Measurements from ENCODE around the gene ENC1.

Gene ENC1

GRCh38 chr5:74608736-74609601 is 31.6 kb downstream of the ENC1 start:
- DNase-seq (ENCODE audit: low read depth): no peak

DNA sequence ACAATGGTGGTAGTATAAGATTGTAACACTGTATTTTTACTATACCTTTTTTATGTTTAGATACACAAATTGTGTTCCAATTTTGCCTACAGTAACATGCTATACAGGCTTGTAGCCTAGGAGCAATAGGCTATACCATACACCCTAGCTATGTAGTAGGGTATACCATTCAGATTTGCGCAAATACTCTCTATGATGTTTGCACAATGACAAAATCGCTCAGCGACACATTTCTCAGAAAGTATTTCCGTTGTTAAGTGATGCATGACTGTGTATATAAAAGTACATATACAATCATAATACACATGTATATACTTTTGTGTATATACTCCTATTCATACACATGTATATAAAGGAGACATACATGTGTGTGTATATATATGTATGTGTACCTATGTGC is 34.8 kb downstream of the ENC1 start:
- no peak for DNase-seq (ENCODE audit: low read depth)

DNA sequence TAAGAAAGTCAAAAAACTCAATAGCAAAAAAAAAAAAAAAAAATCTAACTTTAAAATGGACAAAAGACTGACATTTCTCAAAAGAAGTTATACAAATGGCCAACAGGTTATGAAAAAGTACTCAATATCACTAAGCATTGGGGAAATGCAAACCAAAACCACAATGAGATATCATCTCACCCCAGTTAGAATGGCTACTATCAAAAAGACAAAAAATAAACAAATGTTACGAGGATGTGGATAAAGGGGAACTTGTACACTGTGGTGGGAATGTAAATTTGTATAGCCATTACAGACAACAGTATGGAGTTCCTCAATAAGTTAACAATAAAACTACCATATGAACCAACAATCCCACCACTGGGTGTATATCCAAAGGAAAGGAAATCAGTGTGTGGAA is 37.2 kb downstream of the ENC1 start:
- DNase-seq (ENCODE audit: low read depth): no peak

GRCh38 chr5:74599148-74599547 is 41.4 kb downstream of the ENC1 start:
- DNase-seq (ENCODE audit: low read depth): no peak

DNA sequence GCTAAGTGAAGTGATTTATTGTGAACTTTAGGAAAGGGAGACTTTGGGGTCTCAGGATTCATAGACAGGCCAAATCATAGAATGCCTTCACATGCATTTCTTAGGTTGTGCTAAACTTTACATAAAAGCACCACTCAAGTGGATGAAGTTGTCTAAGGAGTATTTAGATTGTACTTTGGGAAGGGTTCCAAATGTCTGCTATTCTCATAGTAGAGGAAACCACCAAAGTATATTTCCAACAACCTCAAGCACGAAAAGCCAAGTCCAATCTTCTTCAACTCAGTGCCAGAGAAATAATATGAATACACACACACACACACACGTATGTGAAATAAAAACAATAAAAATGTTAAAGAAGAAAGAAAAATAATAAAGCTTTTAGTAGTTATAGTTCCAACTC is 41.8 kb downstream of the ENC1 start:
- no peak for DNase-seq (ENCODE audit: low read depth)

DNA sequence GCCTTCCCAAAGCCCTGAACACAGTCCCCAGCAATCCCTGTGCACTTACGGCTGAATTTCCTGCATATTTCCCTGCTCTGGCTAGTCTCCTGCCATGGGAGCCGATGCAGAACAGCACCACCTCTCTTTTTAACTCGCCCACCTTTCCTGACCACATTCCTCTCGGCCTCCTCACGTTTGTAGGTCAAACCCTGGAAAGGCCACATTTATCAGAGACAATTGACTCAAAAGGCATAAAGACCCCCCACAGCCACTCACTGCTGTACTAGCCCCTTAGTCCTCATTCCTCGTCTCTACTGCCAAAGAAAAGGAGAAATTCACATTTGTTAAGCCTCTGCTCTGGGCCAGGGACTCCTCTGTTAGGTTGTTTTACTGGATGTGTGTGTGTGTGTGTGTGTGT is 43.6 kb downstream of the ENC1 start:
- no peak for DNase-seq (ENCODE audit: low read depth)

DNA sequence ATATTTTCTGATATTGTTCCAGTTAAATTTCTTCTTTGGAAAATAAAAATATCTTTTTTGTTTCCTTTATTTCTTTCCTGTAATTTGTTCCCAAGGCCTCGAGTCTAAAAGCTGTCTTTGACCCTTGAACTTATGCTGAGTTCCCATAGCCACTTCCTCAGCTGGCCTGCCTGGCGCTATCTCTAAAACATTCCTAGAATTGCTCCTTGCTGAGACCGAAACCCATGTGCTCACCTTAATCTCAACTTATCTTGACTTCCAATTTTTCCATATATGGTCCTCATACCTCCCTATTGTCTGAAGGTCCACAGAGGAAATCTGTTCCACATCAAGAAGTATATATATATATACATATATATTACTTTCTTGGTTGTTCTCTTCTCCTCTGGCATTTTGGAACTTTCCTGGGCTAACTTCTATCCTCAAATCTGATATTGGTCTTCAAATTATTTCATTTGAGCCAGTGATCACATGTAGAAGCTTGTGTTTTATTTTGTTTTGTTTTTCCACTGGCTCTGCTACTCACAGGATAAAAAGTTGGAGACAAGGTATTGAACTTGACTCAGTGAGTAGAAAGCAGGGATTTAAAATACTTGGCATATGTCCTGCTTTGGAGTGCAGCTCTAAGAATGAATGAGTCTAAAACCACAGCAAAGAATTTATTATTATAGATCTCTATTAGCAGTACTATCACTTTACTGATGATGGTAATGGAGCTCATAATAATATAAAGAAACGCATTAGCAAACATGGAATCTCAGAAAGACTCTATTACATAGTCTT is 45.2 kb downstream of the ENC1 start:
- peak; percentile 22 for DNase-seq (ENCODE audit: low read depth)

GRCh38 chr5:74594137-74595040 is 46.1 kb downstream of the ENC1 start:
- no peak for DNase-seq (ENCODE audit: low read depth)

DNA sequence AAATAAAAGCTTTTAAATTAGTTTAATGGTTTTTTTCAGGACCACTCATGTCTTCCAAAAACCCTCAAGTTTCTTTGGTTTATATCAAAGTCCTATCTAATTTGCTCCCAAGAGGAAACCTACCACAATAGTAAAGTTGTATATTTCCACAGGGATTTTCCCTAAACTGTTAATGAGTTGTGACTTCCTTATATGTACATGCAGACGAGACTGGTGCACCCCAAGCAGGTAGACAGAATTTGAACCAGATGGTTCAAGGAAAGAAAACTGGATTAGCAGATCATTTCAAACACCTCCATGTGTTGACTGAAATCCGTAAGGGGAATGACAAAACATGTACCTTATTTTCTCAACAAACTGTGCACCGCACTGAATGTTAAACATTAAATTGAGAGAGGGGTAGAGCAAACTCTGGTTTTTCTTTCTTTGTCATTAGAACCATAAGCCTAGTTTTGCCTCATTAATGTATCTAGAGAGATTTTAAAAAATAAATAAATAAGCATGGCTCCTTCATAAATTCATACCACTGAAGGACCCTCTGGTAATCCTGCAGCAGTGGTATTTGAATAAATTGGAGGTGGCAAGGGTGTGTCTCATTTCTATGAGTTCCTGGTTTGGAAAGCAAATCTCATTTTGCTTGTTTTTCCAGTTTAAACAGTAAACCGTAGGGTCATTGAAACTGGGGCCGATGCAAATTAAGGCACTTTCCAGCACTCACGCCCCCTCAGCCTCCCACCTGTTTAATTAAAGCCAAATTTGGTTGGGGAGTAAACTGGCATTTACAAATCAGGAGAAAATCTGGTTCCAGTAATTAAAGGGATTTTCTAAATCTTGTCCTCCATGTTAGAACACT is 51.1 kb downstream of the ENC1 start:
- DNase-seq (ENCODE audit: low read depth): no peak

DNA sequence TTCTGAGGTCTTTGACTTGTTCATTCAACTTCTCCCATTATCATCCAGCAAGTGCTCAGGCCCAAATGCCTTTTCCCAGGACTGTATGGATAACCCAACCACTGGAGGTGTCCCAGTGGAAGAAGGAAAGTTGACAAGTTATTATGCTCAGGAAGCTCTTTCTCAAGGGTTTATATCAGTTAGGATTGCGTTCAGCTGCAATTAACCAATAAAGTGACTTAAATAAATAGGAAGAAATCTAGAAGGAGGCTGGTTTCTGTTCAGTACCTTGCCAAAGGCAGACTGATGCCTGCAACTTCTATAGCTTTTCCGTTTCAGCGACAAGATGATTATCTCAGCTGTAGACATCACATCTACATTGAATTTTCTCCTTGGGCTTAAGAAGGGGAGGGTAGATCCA is 52.1 kb downstream of the ENC1 start:
- no peak for DNase-seq (ENCODE audit: low read depth)

DNA sequence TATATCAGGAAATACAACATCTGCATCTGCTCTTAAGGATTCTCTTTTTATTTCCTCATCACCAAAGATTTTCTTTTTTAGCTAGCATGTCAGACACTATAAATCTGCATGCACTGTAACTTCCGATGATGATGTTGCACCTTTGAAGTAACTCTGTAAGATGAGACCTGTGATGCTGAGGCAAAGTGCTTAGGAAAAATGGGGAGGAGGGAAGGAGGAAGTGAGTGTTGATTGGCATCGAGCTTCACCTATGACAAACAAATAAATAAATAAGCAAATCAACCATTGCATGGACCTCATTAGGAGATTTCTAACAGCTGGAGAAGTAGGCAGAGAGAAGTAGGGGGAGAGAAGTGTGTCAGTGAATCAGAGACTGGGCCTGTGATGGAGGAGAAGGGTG is 52.6 kb downstream of the ENC1 start:
- DNase-seq (ENCODE audit: low read depth): no peak

DNA sequence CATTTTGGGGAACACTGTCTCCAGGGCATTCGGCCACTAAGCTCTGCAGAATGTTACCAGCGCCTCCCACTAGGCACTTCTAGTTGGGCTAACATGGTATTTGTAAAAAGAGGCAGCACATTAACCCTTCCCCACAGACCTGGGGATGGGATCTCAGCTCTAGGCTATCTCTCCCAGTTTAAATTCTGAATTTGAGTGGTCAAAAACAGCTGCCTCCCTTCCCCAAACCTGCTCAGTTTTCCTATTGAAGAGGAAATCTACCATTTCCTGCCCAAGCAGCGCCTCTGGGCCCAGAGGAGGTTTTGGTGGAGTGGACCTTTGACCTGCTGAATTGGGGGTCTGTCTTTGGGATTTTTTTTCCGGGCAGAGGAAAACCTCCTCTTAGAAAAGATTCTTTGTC is 53.2 kb downstream of the ENC1 start:
- DNase-seq (ENCODE audit: low read depth): no peak

- DNase-seq (ENCODE audit: low read depth): no peak
Measured at GRCh38 chr5:74586856-74587255, 53.7 kb downstream of the ENC1 start.

DNA sequence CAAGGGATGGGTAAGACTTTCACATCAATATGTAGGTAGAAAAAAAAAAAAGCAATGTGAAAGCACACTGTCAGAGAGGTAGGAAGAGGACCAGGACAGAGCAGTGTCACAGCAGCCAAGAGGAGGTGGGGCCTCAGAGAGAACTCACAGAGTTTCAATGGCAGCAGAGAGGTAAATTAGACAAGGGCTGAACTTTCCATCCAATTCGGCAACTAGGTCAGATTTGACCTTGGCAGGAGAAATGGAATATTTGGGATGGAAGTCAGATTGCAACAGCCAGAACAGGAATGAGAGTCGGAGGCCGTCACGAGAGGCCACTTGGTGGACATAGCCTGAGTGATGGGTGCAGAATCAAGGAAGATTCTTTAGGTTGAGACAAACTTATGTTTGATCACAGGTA is 57.7 kb downstream of the ENC1 start:
- no peak for DNase-seq (ENCODE audit: low read depth)

GRCh38 chr5:74581988-74582365 is 58.6 kb downstream of the ENC1 start:
- no peak for DNase-seq (ENCODE audit: low read depth)

DNA sequence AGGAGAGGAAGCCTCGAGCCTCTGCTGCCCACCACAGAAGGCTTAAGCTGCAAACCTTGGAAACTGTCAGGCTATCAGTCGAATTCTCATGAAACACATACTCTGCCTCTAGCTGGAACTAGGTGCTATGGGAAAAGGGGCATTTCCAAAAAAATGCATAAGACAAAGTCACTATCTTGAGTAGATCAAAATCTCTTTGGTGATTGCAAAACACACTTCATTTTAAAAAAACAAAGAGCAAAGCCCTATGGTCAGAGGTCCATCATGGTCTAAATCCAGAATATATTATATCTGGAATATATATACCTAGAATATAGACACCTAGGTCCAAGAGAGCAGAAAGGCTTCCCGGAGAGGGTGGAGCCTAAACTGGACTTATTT is 59.8 kb downstream of the ENC1 start:
- DNase-seq (ENCODE audit: low read depth): no peak

- DNase-seq (ENCODE audit: low read depth): no peak
Measured at GRCh38 chr5:74579215-74579614, 61.3 kb downstream of the ENC1 start.

DNA sequence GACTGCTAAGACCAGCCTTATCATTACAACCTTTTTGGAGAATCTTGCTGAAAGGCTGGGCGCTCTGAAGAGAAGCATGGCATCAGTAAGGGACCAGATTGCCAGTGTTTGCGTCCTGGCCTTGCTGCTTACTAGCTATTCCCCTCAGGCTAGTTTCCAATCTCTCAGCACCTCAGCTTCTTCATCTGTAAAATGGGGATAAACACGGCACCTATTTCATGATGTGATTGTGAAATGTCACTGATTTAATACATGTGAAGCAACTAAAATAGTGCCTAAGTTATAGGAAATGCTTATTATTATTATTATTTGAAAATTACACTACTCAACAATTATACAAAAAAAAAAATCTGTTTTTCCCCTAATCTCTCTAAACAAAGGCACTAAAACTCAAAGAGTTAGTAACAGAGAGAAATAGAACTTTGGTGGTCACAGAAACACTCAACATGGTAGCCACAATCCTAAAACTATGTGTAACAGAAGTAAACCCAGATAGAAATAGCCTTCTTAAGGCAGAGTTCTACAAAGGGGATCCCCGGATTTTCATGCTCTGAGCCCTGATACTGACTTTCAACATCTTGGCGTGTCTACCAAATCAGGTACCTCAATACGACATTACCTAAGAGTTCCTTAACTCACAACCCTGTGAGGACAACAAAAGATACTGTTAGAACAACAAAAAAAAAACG is 62.0 kb downstream of the ENC1 start:
- DNase-seq (ENCODE audit: low read depth): no peak
